Measurements from ENCODE around the gene KLHL6.
"Not testable (repeated sequence)": the region's sequence is repeated elsewhere in the genome, so short reads cannot be mapped to it uniquely, and the experiment has no call there.

Gene KLHL6

GRCh38 chr3:183443395-183444385, 111.8 kb downstream of the KLHL6 start:
- no peak for DNase-seq

- DNase-seq: no peak
Measured at GRCh38 chr3:183442994-183443393, 112.5 kb downstream of the KLHL6 start.

GRCh38 chr3:183440521-183440920, 115.0 kb downstream of the KLHL6 start:
- not testable (repeated sequence) for DNase-seq

DNA sequence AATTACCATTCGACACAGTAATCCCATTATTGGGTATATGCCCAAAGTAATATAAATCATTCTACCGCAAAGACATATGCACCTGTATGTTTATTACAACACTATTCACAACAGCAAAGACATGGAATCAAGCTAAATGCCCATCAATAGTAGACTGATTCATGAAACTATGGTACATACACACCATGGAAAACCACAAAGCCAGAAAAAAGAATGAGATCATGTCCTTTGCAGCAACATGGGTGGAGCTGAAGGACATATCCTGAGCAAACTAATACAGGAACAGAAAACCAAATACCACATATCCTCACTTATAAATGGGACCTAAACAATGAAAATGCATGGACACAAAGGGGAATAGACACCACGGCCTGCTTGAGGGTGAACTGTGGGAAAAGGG, 116.0 kb downstream of the KLHL6 start:
- no peak for DNase-seq

- peak; percentile 21 for DNase-seq
Measured at GRCh38 chr3:183438735-183439134, 116.8 kb downstream of the KLHL6 start.

GRCh38 chr3:183437666-183438564, 117.6 kb downstream of the KLHL6 start:
- peak; percentile 44 for DNase-seq

Data from NCI-H510A (cell line).